ENCODE measurements around the gene RRP1. TPM values are rescaled to one million over a fixed set of nuclear protein-coding genes. Genes with fewer than 3 reads are reported as not detected.

RRP1 gene
- total RNA-seq, 2 donors from 2014 or later, result 21.3 to 34.3 TPM

DNA sequence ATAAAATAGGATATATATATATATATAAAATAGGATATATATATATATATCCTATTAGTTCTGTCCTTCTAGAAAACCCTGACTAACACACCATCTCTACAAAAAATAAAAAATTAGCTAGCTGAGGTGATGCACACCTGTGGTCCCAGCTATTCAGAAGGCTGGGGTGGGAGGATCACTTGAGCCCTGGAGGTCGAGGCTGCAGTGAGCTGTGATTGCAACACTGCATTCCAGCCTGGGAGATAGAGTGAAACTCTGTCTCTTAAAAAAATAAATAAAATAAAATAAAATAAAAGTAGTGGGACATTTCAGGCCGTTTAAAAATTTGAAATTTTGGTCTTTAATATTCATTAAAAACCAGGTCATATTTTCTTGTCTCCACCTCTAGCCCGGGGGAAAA lies 4.2 kb upstream of the RRP1 start:
- Histone ChIP-seq H3K27ac (no peak overlapping the region), H3K4me3 (no peak overlapping the region), H3K27me3 (replicated peaks; ENCODE audit: insufficient read depth) (no peaks in the 10 kb centered on the region), H3K4me1 (ENCODE audit: control insufficient read depth in 1 of 2, low read depth in 2 of 2) (peaks cover 1 to 2% of the 10 kb centered on the region in 2 donors), H3K9me3 (no peaks in the 10 kb centered on the region), H3K36me3 (no peaks in the 10 kb centered on the region)
- TF ChIP-seq, protein P1, sequence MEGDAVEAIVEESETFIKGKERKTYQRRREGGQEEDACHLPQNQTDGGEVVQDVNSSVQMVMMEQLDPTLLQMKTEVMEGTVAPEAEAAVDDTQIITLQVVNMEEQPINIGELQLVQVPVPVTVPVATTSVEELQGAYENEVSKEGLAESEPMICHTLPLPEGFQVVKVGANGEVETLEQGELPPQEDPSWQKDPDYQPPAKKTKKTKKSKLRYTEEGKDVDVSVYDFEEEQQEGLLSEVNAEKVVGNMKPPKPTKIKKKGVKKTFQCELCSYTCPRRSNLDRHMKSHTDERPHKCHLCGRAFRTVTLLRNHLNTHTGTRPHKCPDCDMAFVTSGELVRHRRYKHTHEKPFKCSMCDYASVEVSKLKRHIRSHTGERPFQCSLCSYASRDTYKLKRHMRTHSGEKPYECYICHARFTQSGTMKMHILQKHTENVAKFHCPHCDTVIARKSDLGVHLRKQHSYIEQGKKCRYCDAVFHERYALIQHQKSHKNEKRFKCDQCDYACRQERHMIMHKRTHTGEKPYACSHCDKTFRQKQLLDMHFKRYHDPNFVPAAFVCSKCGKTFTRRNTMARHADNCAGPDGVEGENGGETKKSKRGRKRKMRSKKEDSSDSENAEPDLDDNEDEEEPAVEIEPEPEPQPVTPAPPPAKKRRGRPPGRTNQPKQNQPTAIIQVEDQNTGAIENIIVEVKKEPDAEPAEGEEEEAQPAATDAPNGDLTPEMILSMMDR (IDR thresholded peaks at IDR 0.05), result no peak
- no peak for ATAC-seq (ENCODE audit: insufficient number of reproducible peaks, low FRiP score, low read depth)
- DNase-seq (ENCODE audit: low spot score), result no peak

DNA sequence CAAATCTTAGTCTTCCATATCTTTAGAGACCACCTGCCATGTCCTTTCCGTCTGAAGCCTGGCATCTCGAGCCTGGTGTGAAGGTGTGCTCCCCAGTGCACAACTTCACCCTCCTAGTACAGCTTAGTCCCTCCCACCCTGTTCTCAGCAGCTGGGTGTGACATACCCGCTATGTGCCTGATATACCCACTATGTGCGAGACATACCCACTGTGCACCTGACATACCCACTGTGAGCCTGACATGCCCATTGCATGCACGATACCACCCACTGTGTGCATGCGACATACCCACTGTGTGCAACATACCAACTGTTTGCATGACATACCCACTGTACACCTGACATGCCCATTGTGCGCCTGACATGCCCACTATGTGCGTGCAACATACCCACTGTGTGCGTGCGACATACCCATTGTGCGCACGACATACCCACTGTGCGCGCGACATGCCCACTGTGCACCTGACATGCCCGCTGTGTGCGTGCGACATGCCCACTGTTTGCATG lies 3.0 kb upstream of the RRP1 start:
- Histone ChIP-seq H3K27me3 (replicated peaks; ENCODE audit: insufficient read depth) (no peaks in the 10 kb centered on the region), H3K27ac (no peak overlapping the region), H3K4me1 (ENCODE audit: control insufficient read depth in 1 of 2, low read depth in 2 of 2) (peaks cover 10 to 11% of the 10 kb centered on the region in 2 donors), H3K9me3 (no peaks in the 10 kb centered on the region), H3K36me3 (no peaks in the 10 kb centered on the region), H3K4me3 (no peak overlapping the region)
- DNase-seq (ENCODE audit: low spot score) (no peak), ATAC-seq (ENCODE audit: insufficient number of reproducible peaks, low FRiP score, low read depth) (no peak)
- TF ChIP-seq, protein P1 (IDR thresholded peaks at IDR 0.05), result no peak

DNA sequence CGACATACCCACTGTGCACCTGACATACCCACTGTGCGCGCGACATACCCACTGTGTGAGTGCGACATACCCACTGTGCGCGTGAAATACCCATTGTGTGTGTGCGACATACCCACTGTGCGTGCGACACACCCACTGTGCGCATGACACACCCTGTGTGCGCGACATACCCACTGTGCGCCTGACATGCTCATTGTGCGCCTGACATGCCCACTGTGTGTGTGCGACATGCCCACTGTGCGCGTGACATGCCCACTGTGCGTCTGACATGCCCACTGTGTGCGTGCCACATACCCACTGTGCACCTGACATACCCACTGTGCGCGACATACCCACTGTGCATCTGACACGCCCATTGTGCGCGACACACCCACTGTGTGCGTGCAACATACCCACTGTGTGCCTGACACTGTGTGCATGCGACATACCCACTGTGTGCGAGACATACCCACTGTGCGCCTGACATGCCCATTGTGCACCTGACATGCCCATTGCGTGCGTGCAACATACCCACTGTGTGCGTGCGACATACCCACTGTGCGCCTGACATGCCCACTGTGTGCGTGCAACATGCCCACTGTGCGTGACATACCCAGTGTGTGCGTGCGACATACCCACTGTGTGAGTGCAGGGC lies 2.5 kb upstream of the RRP1 start:
- peaks cover 10 to 11% of the 10 kb centered on the region in 2 donors for H3K4me1 ChIP-seq (ENCODE audit: control insufficient read depth in 1 of 2, low read depth in 2 of 2)
- TF ChIP-seq, protein P1 (IDR thresholded peaks at IDR 0.05), result no peak
- no peak overlapping the region for H3K27ac ChIP-seq
- H3K9me3 ChIP-seq, result no peaks in the 10 kb centered on the region
- H3K36me3 ChIP-seq, result no peaks in the 10 kb centered on the region
- H3K4me3 ChIP-seq, result no peak overlapping the region
- no peaks in the 10 kb centered on the region for H3K27me3 ChIP-seq (replicated peaks; ENCODE audit: insufficient read depth)
- DNase-seq (ENCODE audit: low spot score), result no peak
- no peak for ATAC-seq (ENCODE audit: insufficient number of reproducible peaks, low FRiP score, low read depth)

DNA sequence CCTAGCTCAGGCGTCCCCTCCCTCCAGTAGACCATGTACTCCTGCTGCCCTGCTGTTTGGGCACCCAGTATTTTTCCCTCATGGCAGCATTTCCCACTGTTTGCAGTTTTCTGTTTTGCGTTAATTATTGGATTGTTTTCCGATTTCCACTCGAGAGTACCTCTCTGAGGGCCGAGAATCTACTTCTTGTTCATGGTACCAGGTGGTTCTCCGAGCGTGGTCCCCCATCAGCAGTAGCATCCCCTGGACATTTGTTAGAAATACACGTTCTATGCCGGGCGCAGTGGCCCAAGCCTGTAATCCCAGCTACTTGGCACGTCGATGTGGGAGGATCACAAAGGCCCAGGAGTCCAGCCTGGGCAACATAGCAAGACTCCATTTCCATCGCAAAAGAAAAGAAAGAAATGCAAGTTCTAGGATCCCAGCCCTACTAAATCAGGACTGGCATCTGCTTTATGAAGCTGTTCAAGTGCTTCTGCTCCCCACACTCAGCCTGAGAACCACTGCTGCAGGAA lies 690 bp downstream of the RRP1 start:
- H3K27ac ChIP-seq, result no peak overlapping the region
- peaks cover 10 to 11% of the 10 kb centered on the region in 2 donors for H3K4me1 ChIP-seq (ENCODE audit: control insufficient read depth in 1 of 2, low read depth in 2 of 2)
- peaks cover 11% of the 10 kb centered on the region for H3K36me3 ChIP-seq
- peak overlapping the region; percentile 83 for H3K4me3 ChIP-seq
- no peaks in the 10 kb centered on the region for H3K27me3 ChIP-seq (replicated peaks; ENCODE audit: insufficient read depth)
- ATAC-seq (ENCODE audit: insufficient number of reproducible peaks, low FRiP score, low read depth) (no peak), DNase-seq (ENCODE audit: low spot score) (no peak)
- no peaks in the 10 kb centered on the region for H3K9me3 ChIP-seq
- TF ChIP-seq, protein P1 (IDR thresholded peaks at IDR 0.05), result no peak

DNA sequence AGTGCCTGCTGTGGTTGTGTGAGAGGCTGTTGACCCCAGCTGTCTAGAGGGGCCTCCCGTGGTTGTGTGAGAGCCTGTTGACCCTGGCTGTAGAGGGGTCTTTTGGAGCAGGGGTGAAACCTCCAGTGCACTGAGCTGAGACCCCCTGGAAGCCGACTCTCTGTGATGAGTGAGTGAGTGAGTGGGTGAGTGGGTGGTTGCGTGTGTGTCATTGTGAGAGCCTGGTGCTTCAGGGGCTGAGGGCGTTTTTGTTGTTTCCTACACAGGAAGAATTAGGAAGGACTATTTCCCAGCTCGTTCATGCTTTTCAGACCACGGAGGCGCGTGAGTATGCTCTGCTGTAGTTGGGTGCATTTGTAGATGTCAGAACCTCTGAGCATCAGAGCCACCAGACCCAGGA lies 3.0 kb downstream of the RRP1 start:
- Histone ChIP-seq H3K36me3 (peaks cover 29% of the 10 kb centered on the region), H3K9me3 (no peaks in the 10 kb centered on the region), H3K4me3 (no peak overlapping the region), H3K27ac (no peak overlapping the region), H3K4me1 (ENCODE audit: control insufficient read depth in 1 of 2, low read depth in 2 of 2) (peaks cover 10 to 11% of the 10 kb centered on the region in 2 donors), H3K27me3 (replicated peaks; ENCODE audit: insufficient read depth) (no peaks in the 10 kb centered on the region)
- DNase-seq (ENCODE audit: low spot score) (no peak), ATAC-seq (ENCODE audit: insufficient number of reproducible peaks, low FRiP score, low read depth) (no peak)
- TF ChIP-seq, protein P1 (IDR thresholded peaks at IDR 0.05), result no peak
